Measurements from ENCODE around the gene ZNF853.
"Not testable (repeated sequence)": the region's sequence is repeated elsewhere in the genome, so short reads cannot be mapped to it uniquely, and the experiment has no call there.

ZNF853 gene

GRCh38 chr7:6614953-6615722 lies at the start of gene ZNF853:
ZNF853 (plus strand) TSS chr7:6615610; CDS start chr7:6616175, 565 bp downstream.
- no peak for TF ChIP-seq CTCF (IDR thresholded peaks at IDR 0.05; ENCODE audit: insufficient read depth, missing control alignments)
- FAIRE-seq = no peak
- DNase-seq (ENCODE audit: insufficient read length, low spot score) = no peak

GRCh38 chr7:6565655-6566054 lies 49.8 kb upstream of the ZNF853 start:
- DNase-seq (ENCODE audit: insufficient read length, low spot score) = no peak
- FAIRE-seq = no peak
- TF ChIP-seq CTCF (IDR thresholded peaks at IDR 0.05; ENCODE audit: insufficient read depth, missing control alignments) = no peak

GRCh38 chr7:6567886-6568285 lies 47.5 kb upstream of the ZNF853 start:
- no peak for DNase-seq (ENCODE audit: insufficient read length, low spot score)
- FAIRE-seq = no peak
- no peak for TF ChIP-seq CTCF (IDR thresholded peaks at IDR 0.05; ENCODE audit: insufficient read depth, missing control alignments)

GRCh38 chr7:6571160-6571779 lies 44.1 kb upstream of the ZNF853 start:
- no peak for TF ChIP-seq CTCF (IDR thresholded peaks at IDR 0.05; ENCODE audit: insufficient read depth, missing control alignments)
- no peak for FAIRE-seq
- no peak for DNase-seq (ENCODE audit: insufficient read length, low spot score)

GRCh38 chr7:6575281-6576023 lies 40.0 kb upstream of the ZNF853 start:
- no peak for TF ChIP-seq CTCF (IDR thresholded peaks at IDR 0.05; ENCODE audit: insufficient read depth, missing control alignments)

GRCh38 chr7:6576024-6576866 lies 39.2 kb upstream of the ZNF853 start:
- no peak for TF ChIP-seq CTCF (IDR thresholded peaks at IDR 0.05; ENCODE audit: insufficient read depth, missing control alignments)
- FAIRE-seq (no peak), DNase-seq (ENCODE audit: insufficient read length, low spot score) (no peak)

More at GRCh38 chr7:6575281-6576023, 40.0 kb upstream of the ZNF853 start:
- DNase-seq (ENCODE audit: insufficient read length, low spot score) = no peak
- no peak for FAIRE-seq

- DNase-seq (ENCODE audit: insufficient read length, low spot score) = not testable (repeated sequence)
Observed at GRCh38 chr7:6576867-6577368, 38.5 kb upstream of the ZNF853 start.

More at GRCh38 chr7:6576867-6577368, 38.5 kb upstream of the ZNF853 start:
- not testable (repeated sequence) for FAIRE-seq

All from D721Med (cell line).